ENCODE results near the gene TBXAS1.
"Not testable (repeated sequence)": the region's sequence is repeated elsewhere in the genome, so short reads cannot be mapped to it uniquely, and the experiment has no call there.

Gene TBXAS1

GRCh38 chr7:139828446-139828845 lies 618 bp upstream of the TBXAS1 start:
- no peak for DNase-seq

- DNase-seq = no peak
Measured at GRCh38 chr7:139829775-139830117, 682 bp downstream of the TBXAS1 start.

- DNase-seq = no peak
Measured at GRCh38 chr7:139830292-139830691, 1.2 kb downstream of the TBXAS1 start.

- DNase-seq = no peak
Measured at GRCh38 chr7:139830782-139831501, 1.9 kb downstream of the TBXAS1 start.

GRCh38 chr7:139835848-139836247 lies 6.8 kb downstream of the TBXAS1 start:
- not testable (repeated sequence) for DNase-seq

GRCh38 chr7:139837291-139837690 lies 8.2 kb downstream of the TBXAS1 start:
- DNase-seq = not testable (repeated sequence)

- DNase-seq = no peak
Measured at GRCh38 chr7:139838276-139838675, 9.2 kb downstream of the TBXAS1 start.

GRCh38 chr7:139838876-139839275 lies 9.8 kb downstream of the TBXAS1 start:
- DNase-seq = no peak

- no peak for DNase-seq
Measured at GRCh38 chr7:139840776-139841175, 11.7 kb downstream of the TBXAS1 start.

- DNase-seq = no peak
Measured at GRCh38 chr7:139842401-139843210, 13.5 kb downstream of the TBXAS1 start.

- not testable (repeated sequence) for DNase-seq
Measured at GRCh38 chr7:139843211-139843537, 14.1 kb downstream of the TBXAS1 start.

- no peak for DNase-seq
Measured at GRCh38 chr7:139844779-139845442, 15.8 kb downstream of the TBXAS1 start.

- no peak for DNase-seq
Measured at GRCh38 chr7:139845443-139845805, 16.4 kb downstream of the TBXAS1 start.

GRCh38 chr7:139846297-139846696 lies 17.2 kb downstream of the TBXAS1 start:
- DNase-seq = no peak

- DNase-seq = no peak
Measured at GRCh38 chr7:139848274-139848673, 19.2 kb downstream of the TBXAS1 start.

GRCh38 chr7:139850906-139851305 lies 21.8 kb downstream of the TBXAS1 start:
- no peak for DNase-seq

- no peak for DNase-seq
Measured at GRCh38 chr7:139851770-139852481, 22.9 kb downstream of the TBXAS1 start.

GRCh38 chr7:139852482-139852845 lies 23.4 kb downstream of the TBXAS1 start:
- no peak for DNase-seq

GRCh38 chr7:139853506-139854123 lies 24.6 kb downstream of the TBXAS1 start:
- DNase-seq = no peak

GRCh38 chr7:139854124-139854511 lies 25.1 kb downstream of the TBXAS1 start:
- no peak for DNase-seq

- no peak for DNase-seq
Measured at GRCh38 chr7:139854803-139855497, 25.9 kb downstream of the TBXAS1 start.

GRCh38 chr7:139855498-139856270 lies 26.6 kb downstream of the TBXAS1 start:
- DNase-seq = no peak

Data from DMS79 (cell line).